PC-3 (cell line): ENCODE results near the gene PROSER2.

Source experiments
- EZH2 ChIP-seq: fragments of 300-600 bp; sonication (generic); IDR thresholded peaks from one replicate; pipeline ENCODE4 v1.6.1; 2017; ENCODE audit warnings: antibody characterized with exemption, mild to moderate bottlenecking, low read length; ENCODE audit not compliant: unreplicated experiment
- EZH2phosphoT487 ChIP-seq: fragments of 300-600 bp; sonication (generic); IDR thresholded peaks from 2 replicates; pipeline ENCODE4 v1.6.1; 2018; ENCODE audit warnings: mild to moderate bottlenecking, antibody characterized with exemption, low read length, borderline replicate concordance
- TF ChIP-seq, protein P1 (sequence below): fragments of 300-600 bp; sonication (generic); conservative IDR thresholded peaks from 2 replicates; pipeline ENCODE4 v1.5.1; 2017; ENCODE audit warnings: antibody characterized with exemption, low read depth, mild to moderate bottlenecking, low read length

GRCh38 chr10:11908536-11908935, 85.4 kb downstream of the PROSER2 start:
- TF ChIP-seq, protein P1, sequence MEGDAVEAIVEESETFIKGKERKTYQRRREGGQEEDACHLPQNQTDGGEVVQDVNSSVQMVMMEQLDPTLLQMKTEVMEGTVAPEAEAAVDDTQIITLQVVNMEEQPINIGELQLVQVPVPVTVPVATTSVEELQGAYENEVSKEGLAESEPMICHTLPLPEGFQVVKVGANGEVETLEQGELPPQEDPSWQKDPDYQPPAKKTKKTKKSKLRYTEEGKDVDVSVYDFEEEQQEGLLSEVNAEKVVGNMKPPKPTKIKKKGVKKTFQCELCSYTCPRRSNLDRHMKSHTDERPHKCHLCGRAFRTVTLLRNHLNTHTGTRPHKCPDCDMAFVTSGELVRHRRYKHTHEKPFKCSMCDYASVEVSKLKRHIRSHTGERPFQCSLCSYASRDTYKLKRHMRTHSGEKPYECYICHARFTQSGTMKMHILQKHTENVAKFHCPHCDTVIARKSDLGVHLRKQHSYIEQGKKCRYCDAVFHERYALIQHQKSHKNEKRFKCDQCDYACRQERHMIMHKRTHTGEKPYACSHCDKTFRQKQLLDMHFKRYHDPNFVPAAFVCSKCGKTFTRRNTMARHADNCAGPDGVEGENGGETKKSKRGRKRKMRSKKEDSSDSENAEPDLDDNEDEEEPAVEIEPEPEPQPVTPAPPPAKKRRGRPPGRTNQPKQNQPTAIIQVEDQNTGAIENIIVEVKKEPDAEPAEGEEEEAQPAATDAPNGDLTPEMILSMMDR = no peak
- TF ChIP-seq EZH2 (no peak), EZH2phosphoT487 (no peak)
